SK-N-SH treated with all-trans-retinoic acid at 6 μM for 48 hours (cell line): ENCODE data around the gene OR5K2.

Experiments used
- ATAC-seq: fragments of 200-7000 bp; cut with Tn5 transposase; 3 replicates; pipeline ENCODE4 v1.9.1; 2020; ENCODE audit warnings: mild to moderate bottlenecking, moderate library complexity
- ARNTL ChIP-seq: fragments of 450-650 bp; formaldehyde crosslinking; IDR thresholded peaks from 2 replicates; pipeline ENCODE4 v1.5.0; 2020; ENCODE audit warnings: low read depth, mild to moderate bottlenecking, moderate library complexity, borderline replicate concordance
- CSDC2 ChIP-seq: fragments of 250-450 bp; sonication (Bioruptor Pico); IDR thresholded peaks from 2 replicates; pipeline ENCODE4 v1.5.0; 2020; ENCODE audit warnings: mild to moderate bottlenecking, moderate library complexity
- ESRRG ChIP-seq: fragments of 250-450 bp; sonication (Bioruptor Pico); IDR thresholded peaks from 2 replicates; pipeline ENCODE4 v1.6.1; 2021; ENCODE audit warnings: mild to moderate bottlenecking
- GLIS3 ChIP-seq: fragments of 250-450 bp; sonication (Bioruptor Pico); IDR thresholded peaks from 2 replicates; pipeline ENCODE4 v1.5.0; 2020; ENCODE audit warnings: mild to moderate bottlenecking, moderate library complexity
- ISL1 ChIP-seq: fragments of 250-450 bp; sonication (Bioruptor Pico); IDR thresholded peaks from 2 replicates; pipeline ENCODE4 v2.1.2; 2022; ENCODE audit warnings: mild to moderate bottlenecking, moderate library complexity
- OSR1 ChIP-seq: fragments of 250-450 bp; sonication (Bioruptor Pico); IDR thresholded peaks from 2 replicates; pipeline ENCODE4 v1.8.0; 2022; ENCODE audit warnings: moderate library complexity, mild to moderate bottlenecking, inconsistent platforms
- PPARA ChIP-seq: fragments of 250-450 bp; sonication (Bioruptor Pico); IDR thresholded peaks from 2 replicates; pipeline ENCODE4 v1.5.0; 2020; ENCODE audit warnings: mild to moderate bottlenecking, borderline replicate concordance
- TCF4 ChIP-seq: fragments of 250-450 bp; sonication (Bioruptor Pico); IDR thresholded peaks from 2 replicates; pipeline ENCODE4 v1.8.0; 2021; ENCODE audit warnings: mild to moderate bottlenecking, moderate library complexity, borderline replicate concordance
- TOX ChIP-seq: fragments of 250-450 bp; sonication (Bioruptor Pico); IDR thresholded peaks from 2 replicates; pipeline ENCODE4 v1.8.0; 2021; ENCODE audit warnings: mild to moderate bottlenecking, moderate library complexity, borderline replicate concordance
- TSHZ2 ChIP-seq: fragments of 250-450 bp; sonication (Bioruptor Pico); IDR thresholded peaks from 2 replicates; pipeline ENCODE4 v1.5.0; 2020; ENCODE audit warnings: mild to moderate bottlenecking, moderate library complexity
- ZC3H10 ChIP-seq: fragments of 250-450 bp; sonication (Bioruptor Pico); IDR thresholded peaks from 2 replicates; pipeline ENCODE4 v1.5.1; 2021; ENCODE audit warnings: mild to moderate bottlenecking, moderate library complexity
- ZFP3 ChIP-seq: fragments of 250-450 bp; sonication (Bioruptor Pico); IDR thresholded peaks from 2 replicates; pipeline ENCODE4 v1.5.0; 2020; ENCODE audit warnings: mild to moderate bottlenecking, moderate library complexity
- ZFP30 ChIP-seq: fragments of 450-650 bp; formaldehyde crosslinking; IDR thresholded peaks from 2 replicates; pipeline ENCODE4 v1.5.0; 2022; ENCODE audit warnings: mild to moderate bottlenecking, moderate library complexity
- ZNF565 ChIP-seq: fragments of 450-650 bp; formaldehyde crosslinking; conservative IDR thresholded peaks from 2 replicates; pipeline ENCODE4 v1.5.0; 2020; ENCODE audit warnings: low read depth, mild to moderate bottlenecking, moderate library complexity
- ZNF70 ChIP-seq: fragments of 450-650 bp; formaldehyde crosslinking; IDR thresholded peaks from 2 replicates; pipeline ENCODE4 v1.5.0; 2020; ENCODE audit warnings: mild to moderate bottlenecking, moderate library complexity
- TF ChIP-seq, protein P1 (sequence below): fragments of 250-450 bp; sonication (Bioruptor Pico); IDR thresholded peaks from 2 replicates; pipeline ENCODE4 v1.8.0; 2021; ENCODE audit warnings: low read depth, mild to moderate bottlenecking, moderate library complexity, borderline replicate concordance
- TF ChIP-seq, protein P2 (sequence below): fragments of 250-450 bp; sonication (Bioruptor Pico); IDR thresholded peaks from 2 replicates; pipeline ENCODE4 v1.5.1; 2021; ENCODE audit warnings: mild to moderate bottlenecking, moderate library complexity

The OR5K2 gene

DNA sequence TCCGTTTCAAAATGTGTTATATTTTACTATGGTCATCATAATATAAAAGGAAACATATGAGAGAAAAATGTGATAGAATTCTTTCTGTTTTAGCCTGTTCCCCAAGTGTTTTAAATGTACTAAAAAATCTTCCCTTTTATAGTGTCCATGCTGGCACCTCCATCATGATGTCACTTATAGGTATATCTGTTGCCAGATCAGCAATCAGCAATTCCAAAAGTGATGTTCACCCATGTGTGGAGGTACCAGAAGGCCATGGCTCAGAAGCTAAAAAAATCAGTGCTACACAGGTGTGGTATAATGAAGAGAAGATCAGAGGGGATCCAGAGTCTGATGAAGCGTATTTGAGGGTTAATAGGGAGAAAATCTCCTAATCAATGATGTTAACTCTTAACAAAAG lies 33.2 kb downstream of the OR5K2 start:
- no peak for ATAC-seq
- TF ChIP-seq TCF4 (CRISPR knock-in tag) = no peak
- no peak for TF ChIP-seq GLIS3
- no peak for TF ChIP-seq ISL1 (CRISPR knock-in tag)
- TF ChIP-seq, all 23 proteins: peak for 0

- TF ChIP-seq ZFP30 (CRISPR knock-in tag) (no peak), ZNF70 (CRISPR knock-in tag) (no peak), TSHZ2 (no peak), ZC3H10 (CRISPR knock-in tag) (no peak), ZNF565 (CRISPR knock-in tag) (no peak), CSDC2 (CRISPR knock-in tag) (no peak), OSR1 (CRISPR knock-in tag) (no peak), ARNTL (CRISPR knock-in tag) (no peak), GLIS3 (no peak), ESRRG (no peak), TOX (CRISPR knock-in tag) (no peak)
- TF ChIP-seq, protein P1, sequence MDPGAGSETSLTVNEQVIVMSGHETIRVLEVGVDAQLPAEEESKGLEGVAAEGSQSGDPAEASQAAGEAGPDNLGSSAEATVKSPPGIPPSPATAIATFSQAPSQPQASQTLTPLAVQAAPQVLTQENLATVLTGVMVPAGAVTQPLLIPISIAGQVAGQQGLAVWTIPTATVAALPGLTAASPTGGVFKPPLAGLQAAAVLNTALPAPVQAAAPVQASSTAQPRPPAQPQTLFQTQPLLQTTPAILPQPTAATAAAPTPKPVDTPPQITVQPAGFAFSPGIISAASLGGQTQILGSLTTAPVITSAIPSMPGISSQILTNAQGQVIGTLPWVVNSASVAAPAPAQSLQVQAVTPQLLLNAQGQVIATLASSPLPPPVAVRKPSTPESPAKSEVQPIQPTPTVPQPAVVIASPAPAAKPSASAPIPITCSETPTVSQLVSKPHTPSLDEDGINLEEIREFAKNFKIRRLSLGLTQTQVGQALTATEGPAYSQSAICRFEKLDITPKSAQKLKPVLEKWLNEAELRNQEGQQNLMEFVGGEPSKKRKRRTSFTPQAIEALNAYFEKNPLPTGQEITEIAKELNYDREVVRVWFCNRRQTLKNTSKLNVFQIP (CRISPR knock-in tag) = no peak
- TF ChIP-seq, protein P2, sequence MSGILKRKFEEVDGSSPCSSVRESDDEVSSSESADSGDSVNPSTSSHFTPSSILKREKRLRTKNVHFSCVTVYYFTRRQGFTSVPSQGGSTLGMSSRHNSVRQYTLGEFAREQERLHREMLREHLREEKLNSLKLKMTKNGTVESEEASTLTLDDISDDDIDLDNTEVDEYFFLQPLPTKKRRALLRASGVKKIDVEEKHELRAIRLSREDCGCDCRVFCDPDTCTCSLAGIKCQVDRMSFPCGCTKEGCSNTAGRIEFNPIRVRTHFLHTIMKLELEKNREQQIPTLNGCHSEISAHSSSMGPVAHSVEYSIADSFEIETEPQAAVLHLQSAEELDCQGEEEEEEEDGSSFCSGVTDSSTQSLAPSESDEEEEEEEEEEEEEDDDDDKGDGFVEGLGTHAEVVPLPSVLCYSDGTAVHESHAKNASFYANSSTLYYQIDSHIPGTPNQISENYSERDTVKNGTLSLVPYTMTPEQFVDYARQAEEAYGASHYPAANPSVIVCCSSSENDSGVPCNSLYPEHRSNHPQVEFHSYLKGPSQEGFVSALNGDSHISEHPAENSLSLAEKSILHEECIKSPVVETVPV (CRISPR knock-in tag) = no peak
- ATAC-seq = no peak
Observed at GRCh38 chr3:98531622-98532274, 34.3 kb downstream of the OR5K2 start, which contains the start of gene GPR15. GPR15 (plus strand) TSS chr3:98531978; CDS start chr3:98532034, 56 bp downstream.

GRCh38 chr3:98532275-98532637 lies 34.8 kb downstream of the OR5K2 start:
- TF ChIP-seq GLIS3 (no peak), ZFP3 (CRISPR knock-in tag) (no peak), CSDC2 (CRISPR knock-in tag) (no peak)
- TF ChIP-seq, protein P2 (CRISPR knock-in tag) = no peak
- TF ChIP-seq, protein P1 (CRISPR knock-in tag) = no peak
- ATAC-seq = no peak

DNA sequence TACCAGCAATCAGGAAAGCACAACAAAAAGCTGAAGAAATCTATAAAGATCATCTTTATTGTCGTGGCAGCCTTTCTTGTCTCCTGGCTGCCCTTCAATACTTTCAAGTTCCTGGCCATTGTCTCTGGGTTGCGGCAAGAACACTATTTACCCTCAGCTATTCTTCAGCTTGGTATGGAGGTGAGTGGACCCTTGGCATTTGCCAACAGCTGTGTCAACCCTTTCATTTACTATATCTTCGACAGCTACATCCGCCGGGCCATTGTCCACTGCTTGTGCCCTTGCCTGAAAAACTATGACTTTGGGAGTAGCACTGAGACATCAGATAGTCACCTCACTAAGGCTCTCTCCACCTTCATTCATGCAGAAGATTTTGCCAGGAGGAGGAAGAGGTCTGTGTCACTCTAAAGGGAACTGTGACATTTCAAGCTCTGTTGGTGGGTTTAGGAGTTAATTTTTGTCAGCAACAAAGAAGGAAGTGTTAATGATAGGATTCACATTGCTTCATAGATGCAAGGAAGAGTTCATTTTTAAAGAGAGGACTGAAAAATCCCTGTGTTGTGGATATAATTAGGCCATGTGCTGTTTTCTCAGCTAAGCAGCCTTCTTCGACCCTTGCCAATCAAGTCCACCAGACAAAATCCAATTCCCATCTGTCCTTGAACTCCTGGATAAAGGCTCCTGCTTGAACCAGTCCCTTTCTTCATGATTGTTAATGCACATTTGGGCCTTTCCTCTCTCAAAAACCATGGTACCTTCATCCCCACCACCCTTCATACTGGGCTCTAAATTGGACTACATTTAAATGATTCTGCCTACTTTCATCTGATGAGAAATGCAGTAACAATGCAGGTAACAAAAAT lies 35.5 kb downstream of the OR5K2 start:
- TF ChIP-seq PPARA (CRISPR knock-in tag) (no peak), ZFP3 (CRISPR knock-in tag) (no peak), ESRRG (no peak), TCF4 (CRISPR knock-in tag) (no peak)

More for the DNA sequence above, 35.5 kb downstream of the OR5K2 start:
- ATAC-seq = no peak
